ENCODE measurements around the gene FERMT3.

DNA sequence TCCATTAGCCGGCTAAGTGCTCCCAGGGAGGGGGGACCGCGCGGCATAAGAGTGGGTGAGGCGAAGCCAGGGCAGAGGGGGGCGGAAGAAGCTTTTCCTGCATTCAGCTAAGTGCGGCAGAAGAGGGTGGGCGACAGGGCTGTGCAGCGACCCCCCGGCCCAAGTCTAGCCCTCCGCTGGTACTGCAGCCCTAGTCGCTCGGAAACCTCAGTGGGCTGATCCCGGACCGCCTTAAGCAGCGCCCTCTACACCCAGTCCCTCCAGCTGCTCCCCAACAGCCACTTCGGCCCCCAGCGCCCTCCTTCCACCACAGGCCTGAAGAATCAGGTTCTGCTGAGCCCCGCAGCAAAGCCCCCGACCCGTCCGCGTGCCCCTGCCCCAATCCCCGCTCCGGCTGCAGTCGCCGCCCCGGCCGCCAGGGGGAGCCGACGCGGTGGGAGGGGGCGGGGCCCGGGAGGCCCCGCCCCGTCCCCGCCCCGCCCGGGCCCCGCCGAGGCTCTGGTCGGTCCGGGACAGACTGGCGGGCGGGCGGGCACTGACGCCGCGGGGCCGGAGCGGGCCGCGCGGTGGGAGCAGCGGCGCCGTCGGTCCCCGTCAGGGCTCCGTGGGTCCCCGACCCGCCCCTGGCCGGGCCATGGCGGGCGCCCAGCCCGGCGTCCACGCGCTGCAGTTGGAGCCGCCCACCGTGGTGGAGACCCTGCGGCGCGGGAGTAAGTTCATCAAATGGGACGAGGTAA, 44.7 kb downstream of the FERMT3 start, which contains the start of gene PLCB3:
- TF ChIP-seq, protein P1, sequence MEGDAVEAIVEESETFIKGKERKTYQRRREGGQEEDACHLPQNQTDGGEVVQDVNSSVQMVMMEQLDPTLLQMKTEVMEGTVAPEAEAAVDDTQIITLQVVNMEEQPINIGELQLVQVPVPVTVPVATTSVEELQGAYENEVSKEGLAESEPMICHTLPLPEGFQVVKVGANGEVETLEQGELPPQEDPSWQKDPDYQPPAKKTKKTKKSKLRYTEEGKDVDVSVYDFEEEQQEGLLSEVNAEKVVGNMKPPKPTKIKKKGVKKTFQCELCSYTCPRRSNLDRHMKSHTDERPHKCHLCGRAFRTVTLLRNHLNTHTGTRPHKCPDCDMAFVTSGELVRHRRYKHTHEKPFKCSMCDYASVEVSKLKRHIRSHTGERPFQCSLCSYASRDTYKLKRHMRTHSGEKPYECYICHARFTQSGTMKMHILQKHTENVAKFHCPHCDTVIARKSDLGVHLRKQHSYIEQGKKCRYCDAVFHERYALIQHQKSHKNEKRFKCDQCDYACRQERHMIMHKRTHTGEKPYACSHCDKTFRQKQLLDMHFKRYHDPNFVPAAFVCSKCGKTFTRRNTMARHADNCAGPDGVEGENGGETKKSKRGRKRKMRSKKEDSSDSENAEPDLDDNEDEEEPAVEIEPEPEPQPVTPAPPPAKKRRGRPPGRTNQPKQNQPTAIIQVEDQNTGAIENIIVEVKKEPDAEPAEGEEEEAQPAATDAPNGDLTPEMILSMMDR (IDR thresholded peaks at IDR 0.05 in 4 of 5, conservative IDR thresholded peaks at IDR 0.05 in 1 of 5), result peak; percentile 79 to 98 (median 94)
- peak; percentile 82 to 86 for TF ChIP-seq POLR2A (IDR thresholded peaks at IDR 0.05)

Data from gastrocnemius medialis (tissue), 4 donors.